Retinal pigment epithelial cell (primary cell): ENCODE measurements around the gene P2RX1.
"Not testable (repeated sequence)": the region's sequence is repeated elsewhere in the genome, so short reads cannot be mapped to it uniquely, and the experiment has no call there.

Experiments used
- DNase-seq: peaks from one replicate; pipeline ENCODE4 v3.0.0-alpha.2; 2010; ENCODE audit warnings: low read depth
- H3K4me3 ChIP-seq: 2 replicates; pipeline ENCODE4 v1.5.1; 2011; ENCODE audit warnings: mild to moderate bottlenecking, low read length, control low read depth, moderate library complexity
- CTCF ChIP-seq: conservative IDR thresholded peaks from 2 replicates; pipeline ENCODE4 v1.5.1; 2011; ENCODE audit warnings: low read depth, low read length, control low read depth, inconsistent platforms

P2RX1 gene

GRCh38 chr17:3857261-3858105 is 58.8 kb downstream of the P2RX1 start:
- H3K4me3 ChIP-seq, result no peak overlapping the region
- no peak for TF ChIP-seq CTCF
- DNase-seq, result no peak

- not testable (repeated sequence) for H3K4me3 ChIP-seq, DNase-seq
These were observed 62.1 kb downstream of the P2RX1 start for GRCh38 chr17:3854204-3854603.

GRCh38 chr17:3852561-3852960 is 63.7 kb downstream of the P2RX1 start:
- DNase-seq, result no peak
- no peak overlapping the region for H3K4me3 ChIP-seq
- no peak for TF ChIP-seq CTCF

- no peak overlapping the region for H3K4me3 ChIP-seq
- DNase-seq, result no peak
- no peak for TF ChIP-seq CTCF
These were observed 64.7 kb downstream of the P2RX1 start for GRCh38 chr17:3851461-3852100.

GRCh38 chr17:3848229-3848835 is 67.9 kb downstream of the P2RX1 start:
- H3K4me3 ChIP-seq, result no peak overlapping the region
- no peak for TF ChIP-seq CTCF
- no peak for DNase-seq

GRCh38 chr17:3847165-3847670 is 69.0 kb downstream of the P2RX1 start:
- no peak for DNase-seq
- H3K4me3 ChIP-seq, result no peak overlapping the region
- no peak for TF ChIP-seq CTCF
